Hematopoietic multipotent progenitor cell (in vitro differentiated cells): ENCODE data around the gene RPH3AL. TPM values are rescaled to one million over a fixed set of nuclear protein-coding genes. Genes with fewer than 3 reads are reported as not detected.

Experiments used
- DNase-seq, 3 donors: peaks; one replicate each; pipeline ENCODE4 v3.0.0-alpha.2; 2011 to 2015; ENCODE audit warnings: low read depth in 2 of 3, low spot score in 2 of 3
- total RNA-seq: library from RNA; depleted of rRNA; stranded (reverse); fragments of >200 nt; gene quantifications from one replicate; pipeline ENCODE4 v1.2.3, GENCODE V29; 2012

The RPH3AL gene, protein sequence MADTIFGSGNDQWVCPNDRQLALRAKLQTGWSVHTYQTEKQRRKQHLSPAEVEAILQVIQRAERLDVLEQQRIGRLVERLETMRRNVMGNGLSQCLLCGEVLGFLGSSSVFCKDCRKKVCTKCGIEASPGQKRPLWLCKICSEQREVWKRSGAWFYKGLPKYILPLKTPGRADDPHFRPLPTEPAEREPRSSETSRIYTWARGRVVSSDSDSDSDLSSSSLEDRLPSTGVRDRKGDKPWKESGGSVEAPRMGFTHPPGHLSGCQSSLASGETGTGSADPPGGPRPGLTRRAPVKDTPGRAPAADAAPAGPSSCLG
- total RNA-seq, result 14.3 TPM

- DNase-seq, result peak in 2 of 3 donors; percentile 40 to 51
These were observed at the start of gene RPH3AL for GRCh38 chr17:352421-353212. Gene RPH3AL, minus strand, starts transcription at chr17:352807. Its CDS starts 25,264 bp downstream, at chr17:327543.

DNA sequence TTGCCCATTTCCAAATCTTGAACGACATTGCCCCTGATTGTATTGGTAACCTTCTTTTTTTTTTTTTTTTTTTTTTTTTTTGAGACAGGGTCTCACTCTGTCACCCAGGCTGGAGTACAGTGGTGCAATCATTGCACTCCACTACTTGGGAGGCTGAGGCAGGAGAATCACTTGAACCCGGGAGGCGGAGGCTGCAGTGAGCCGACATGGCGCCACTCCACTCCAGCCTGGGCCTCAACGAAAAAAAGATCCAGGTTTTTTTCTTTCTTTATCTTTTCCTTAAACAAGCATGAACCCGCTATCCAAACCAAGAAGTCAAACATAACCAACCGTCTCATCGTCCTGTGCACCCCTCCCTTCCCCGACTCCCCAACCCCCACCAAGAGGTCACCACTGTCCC lies 47.6 kb upstream of the RPH3AL start:
- no peak for DNase-seq

- DNase-seq, result no peak
These were observed 44.2 kb upstream of the RPH3AL start for GRCh38 chr17:396788-397187.

GRCh38 chr17:395974-396373 lies 43.4 kb upstream of the RPH3AL start:
- no peak for DNase-seq

DNA sequence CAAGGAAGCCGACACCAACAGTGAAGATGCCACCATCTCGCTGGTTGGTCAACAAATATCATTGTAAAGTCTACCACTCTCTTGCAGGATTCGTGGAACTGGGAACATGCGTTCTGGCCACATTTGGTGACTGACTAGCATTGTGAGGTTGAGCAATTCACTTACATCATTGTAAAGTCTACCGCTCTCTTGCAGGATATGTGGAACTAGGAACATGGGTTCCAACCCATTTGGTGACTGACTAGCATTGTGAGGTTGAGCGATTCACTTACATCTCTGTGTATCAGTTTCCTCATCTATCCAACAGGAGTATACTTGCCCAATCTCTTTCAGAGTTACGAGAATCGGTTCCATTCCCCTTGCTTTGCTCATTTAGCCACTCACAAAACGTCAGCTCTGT lies 42.6 kb upstream of the RPH3AL start:
- no peak for DNase-seq

DNA sequence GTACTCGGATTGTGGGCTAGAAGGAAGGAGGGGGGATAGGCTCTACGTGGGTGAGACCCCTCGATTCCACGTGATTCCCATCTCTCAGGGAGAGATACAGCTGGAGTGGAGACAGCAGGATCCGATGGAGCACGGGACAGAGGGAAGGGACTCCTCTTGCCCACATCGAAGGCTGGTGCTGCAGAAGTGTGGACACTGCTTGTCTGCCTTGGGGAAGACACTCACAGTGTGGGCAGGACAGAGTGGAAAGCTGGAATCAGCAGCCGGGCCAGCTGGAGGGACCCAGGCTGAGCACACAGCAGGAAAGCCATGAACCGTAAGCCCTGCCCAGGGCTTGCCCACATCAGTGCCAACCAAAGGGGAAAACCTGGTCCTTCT lies 42.1 kb upstream of the RPH3AL start:
- no peak for DNase-seq

GRCh38 chr17:393806-394717 lies 41.5 kb upstream of the RPH3AL start:
- DNase-seq, result no peak

- DNase-seq, result no peak
These were observed 39.2 kb upstream of the RPH3AL start for GRCh38 chr17:391850-392249.

DNA sequence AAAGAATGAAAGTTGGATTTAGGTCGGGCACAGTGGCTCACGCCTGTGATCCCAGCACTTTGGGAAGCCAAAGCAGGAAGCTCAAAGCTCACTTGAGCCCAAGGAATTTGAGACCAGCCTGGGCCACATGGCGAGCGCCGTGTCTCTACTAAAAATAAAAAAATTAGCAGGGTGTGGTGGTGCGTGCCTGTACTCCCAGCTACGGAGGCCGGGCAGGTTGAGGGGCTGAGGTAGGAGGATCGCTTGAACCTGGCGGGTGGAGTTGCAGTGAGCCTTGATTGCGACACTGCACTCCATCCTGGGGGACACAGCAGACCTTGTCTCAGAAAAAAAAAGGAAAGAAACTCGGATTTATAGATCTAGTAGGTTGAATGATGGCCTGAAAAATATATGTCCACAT lies 37.4 kb upstream of the RPH3AL start:
- no peak for DNase-seq

DNA sequence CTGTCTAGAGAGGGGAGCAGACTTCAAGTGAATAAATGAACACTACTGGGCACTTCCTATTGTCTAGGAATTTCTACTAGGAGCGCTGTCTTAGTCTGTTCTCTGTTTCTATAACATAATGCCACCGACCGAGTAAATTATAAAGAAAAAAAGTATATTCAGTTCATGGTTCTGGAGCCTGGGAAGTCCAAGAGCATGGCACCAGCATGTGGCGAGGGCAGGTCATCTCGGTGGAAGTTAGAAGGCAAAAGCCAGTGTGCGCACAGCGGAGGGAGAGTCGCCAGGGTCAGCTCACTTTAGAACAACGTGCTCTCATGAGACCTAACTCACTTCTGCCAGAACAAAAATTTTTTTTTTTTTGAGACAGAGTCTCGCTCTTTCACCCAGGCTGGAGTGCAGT lies 35.5 kb upstream of the RPH3AL start:
- DNase-seq, result no peak

DNA sequence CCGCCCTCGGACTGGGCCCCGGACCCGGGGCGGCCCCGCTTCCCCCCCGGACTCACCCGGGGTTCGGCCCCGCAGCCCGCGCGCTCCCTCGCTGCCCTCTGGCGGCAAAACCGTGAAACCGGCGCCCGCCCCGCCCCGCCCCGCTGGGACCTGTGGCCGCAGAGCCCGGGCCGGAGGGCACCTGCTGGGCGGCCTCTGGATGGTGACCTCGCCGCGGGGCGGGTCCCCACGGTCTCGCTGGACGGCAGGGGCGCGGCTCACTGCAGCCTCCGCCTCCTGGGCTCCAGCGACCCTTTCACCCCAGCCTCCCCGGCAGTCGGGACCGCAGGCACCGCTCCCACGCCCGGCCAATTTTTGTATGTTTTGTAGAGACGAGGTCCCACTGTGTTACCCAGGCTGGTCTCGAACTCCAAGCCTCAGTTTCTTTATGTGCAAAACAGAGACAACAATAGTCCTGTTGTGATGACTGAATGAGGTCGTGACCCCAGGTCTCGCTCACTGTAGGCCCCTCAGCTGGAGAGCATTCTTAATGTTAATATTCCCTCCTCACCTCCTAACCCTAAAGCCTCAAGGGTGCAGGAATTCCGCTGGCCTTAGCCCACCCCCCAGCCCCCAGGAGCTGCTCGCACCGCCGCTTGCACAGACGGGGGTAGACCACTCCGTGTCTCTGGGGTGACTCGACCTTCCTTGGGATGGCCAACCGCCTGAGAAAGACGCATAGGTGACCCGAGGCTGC lies 33.7 kb upstream of the RPH3AL start:
- DNase-seq, result peak in 2 of 3 donors; percentile 41 to 59

DNA sequence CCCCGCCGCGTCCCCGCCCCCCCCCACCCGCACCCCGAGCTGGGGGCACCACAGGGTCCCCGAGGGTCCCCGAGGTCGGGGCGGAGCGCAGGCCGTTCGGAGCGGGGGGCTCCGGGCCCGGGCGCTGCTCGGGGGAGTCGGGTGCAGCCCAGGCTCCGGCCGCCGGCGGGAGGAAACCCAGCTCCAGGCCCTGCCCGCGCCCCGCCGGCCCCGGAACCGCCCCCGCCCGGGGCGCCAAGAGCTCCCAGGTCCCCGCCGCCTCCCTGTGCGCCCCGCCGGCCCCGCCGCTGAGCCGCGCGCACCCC lies 33.2 kb upstream of the RPH3AL start:
- no peak for DNase-seq

DNA sequence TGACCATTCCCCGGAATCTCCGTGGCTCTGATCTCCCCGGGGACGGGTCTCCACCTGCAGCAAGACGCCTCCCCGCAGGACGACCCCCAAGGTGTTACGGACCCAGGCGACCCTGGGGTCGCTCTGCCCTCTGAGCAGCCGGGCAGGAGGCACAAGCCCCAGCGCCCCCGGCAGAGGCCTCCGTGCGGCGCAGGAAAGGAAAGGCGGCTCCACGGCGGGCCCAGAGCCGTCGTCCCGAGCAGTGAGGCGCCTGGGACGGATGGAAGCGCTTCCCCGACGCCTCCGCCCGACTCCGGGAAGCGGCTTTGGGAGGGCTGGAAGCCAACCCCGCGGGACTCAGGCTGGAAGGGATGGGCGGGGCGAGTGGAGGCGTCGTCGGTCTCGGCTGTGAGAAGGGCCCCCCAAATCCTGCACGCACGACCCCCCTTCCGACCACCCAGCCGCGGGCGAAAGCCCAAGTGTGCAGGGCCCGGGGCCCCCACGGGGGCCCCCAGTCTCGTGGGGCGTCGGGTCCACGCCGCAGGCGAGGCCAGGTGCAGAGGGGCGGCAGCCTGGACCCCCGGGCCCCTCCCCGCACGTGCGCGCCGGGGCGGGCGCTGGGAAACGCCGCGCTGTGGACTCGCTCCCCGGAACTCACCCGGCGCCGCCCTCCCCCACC lies 32.7 kb upstream of the RPH3AL start:
- no peak for DNase-seq

DNA sequence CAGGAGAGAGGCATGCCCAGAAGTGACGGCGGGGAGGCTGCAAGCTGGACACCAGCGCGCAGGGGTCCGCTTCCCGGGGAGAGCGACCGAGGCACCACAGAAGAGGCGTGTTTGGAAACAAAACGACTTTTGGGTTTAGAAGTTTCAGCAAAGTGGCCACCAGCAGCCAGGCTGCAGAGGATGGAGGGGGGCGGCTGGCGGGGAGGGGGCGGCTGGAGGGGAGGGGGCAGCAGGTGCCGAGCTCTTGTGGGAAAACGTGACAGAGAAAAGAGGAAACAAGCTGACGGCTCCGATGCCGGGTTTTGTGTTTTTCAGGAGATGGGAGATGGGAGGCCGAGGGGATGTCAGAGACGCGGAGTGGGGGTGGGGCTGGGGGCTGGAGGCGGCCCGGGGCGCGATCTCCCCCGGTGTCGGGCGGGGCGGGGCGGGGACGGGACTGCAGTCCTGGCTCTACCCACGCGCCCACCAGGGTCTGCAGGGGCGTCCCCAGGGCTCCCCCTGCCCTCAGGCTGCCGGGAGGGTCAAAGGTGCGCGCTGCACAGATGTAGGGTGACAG lies 32.1 kb upstream of the RPH3AL start:
- DNase-seq, result no peak

- no peak for DNase-seq
These were observed 31.4 kb upstream of the RPH3AL start for GRCh38 chr17:383771-384621.

DNA sequence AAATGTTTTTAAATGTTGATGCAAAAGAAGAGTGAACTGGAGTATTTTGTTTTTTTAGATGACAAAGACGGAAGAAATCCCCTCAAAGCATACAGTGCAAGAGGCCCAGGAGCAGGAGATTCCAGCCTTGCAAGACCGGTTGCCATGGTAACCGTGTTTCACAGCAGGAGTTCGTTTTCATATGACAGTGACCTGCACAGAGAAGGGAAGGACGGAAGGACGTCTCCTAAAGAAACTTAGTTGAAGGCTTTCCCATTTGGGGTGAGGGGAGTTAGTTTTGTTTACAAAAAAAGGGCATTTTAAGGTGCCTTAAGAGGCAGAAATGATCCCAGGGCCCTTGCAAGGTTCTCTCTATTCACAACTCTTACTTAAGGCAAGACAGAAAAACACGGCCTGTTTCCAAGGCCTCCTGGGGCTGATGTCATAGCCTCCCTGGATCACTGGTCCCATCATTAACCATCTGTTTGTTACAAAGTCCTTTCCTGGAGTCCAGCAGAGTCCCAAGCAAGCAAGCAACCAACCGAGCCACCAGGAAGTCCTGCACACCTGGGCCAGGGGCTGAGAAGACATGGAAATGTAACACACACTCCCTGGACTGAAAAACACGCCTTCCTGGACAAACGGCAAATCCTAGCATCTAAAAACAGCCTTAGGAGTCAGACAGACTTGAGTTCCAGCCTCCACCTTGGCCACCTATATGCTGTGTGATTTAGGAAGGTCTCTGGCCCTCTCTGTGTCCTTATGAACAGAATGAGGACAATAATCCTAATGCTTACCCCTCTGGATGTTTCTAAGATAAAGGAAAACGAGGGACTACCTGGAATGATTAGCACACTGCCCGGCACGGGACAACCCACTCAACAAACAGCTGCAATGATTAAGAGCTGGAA lies 30.3 kb upstream of the RPH3AL start:
- no peak for DNase-seq

- no peak for DNase-seq
These were observed 29.5 kb upstream of the RPH3AL start for GRCh38 chr17:381941-382643.
